G401.6 (cell line): ENCODE measurements around the gene KRT32.

ENCODE experiments used
- FAIRE-seq: peaks from 2 replicates; lab custom pipeline; 2012; peaks lifted over from hg19 to GRCh38; lab: Jason Lieb, UNC

Gene KRT32

GRCh38 chr17:41492351-41492750 is 25.2 kb upstream of the KRT32 start:
- no peak for FAIRE-seq

- FAIRE-seq: no peak
Measured at GRCh38 chr17:41491476-41491875, 24.3 kb upstream of the KRT32 start.

GRCh38 chr17:41490000-41490990 is 23.1 kb upstream of the KRT32 start:
- no peak for FAIRE-seq

GRCh38 chr17:41489531-41489930 is 22.3 kb upstream of the KRT32 start, which contains the start of gene KRT36:
KRT36 (minus strand) TSS chr17:41489910; CDS start chr17:41489864, 46 bp downstream.
- no peak for FAIRE-seq

GRCh38 chr17:41486809-41487530 is 19.8 kb upstream of the KRT32 start:
- FAIRE-seq: no peak

GRCh38 chr17:41486316-41486715 is 19.1 kb upstream of the KRT32 start:
- no peak for FAIRE-seq

- no peak for FAIRE-seq
Measured at GRCh38 chr17:41484920-41485904, 18.0 kb upstream of the KRT32 start.

GRCh38 chr17:41483991-41484826 is 17.0 kb upstream of the KRT32 start:
- FAIRE-seq: no peak

GRCh38 chr17:41483531-41483930 is 16.3 kb upstream of the KRT32 start:
- no peak for FAIRE-seq

GRCh38 chr17:41481036-41481435 is 13.8 kb upstream of the KRT32 start, which contains the start of gene KRT35:
KRT35 (minus strand) TSS chr17:41481151; CDS start chr17:41481097, 54 bp downstream.
- FAIRE-seq: no peak

GRCh38 chr17:41480581-41480980 is 13.4 kb upstream of the KRT32 start:
- FAIRE-seq: no peak

GRCh38 chr17:41480136-41480535 is 12.9 kb upstream of the KRT32 start:
- FAIRE-seq: no peak

- FAIRE-seq: no peak
Measured at GRCh38 chr17:41478237-41478636, 11.1 kb upstream of the KRT32 start.

GRCh38 chr17:41476866-41477815 is 10.0 kb upstream of the KRT32 start:
- FAIRE-seq: no peak

GRCh38 chr17:41475421-41475820 is 8.2 kb upstream of the KRT32 start:
- no peak for FAIRE-seq

- FAIRE-seq: no peak
Measured at GRCh38 chr17:41474863-41475262, 7.7 kb upstream of the KRT32 start.

- no peak for FAIRE-seq
Measured at GRCh38 chr17:41468346-41468745, 1.2 kb upstream of the KRT32 start.

- FAIRE-seq: no peak
Measured at GRCh38 chr17:41467561-41467960, 375 bp upstream of the KRT32 start.

GRCh38 chr17:41464682-41465081 is 2.5 kb downstream of the KRT32 start:
- no peak for FAIRE-seq

GRCh38 chr17:41464173-41464572 is 3.0 kb downstream of the KRT32 start:
- FAIRE-seq: no peak
